Putamen (tissue), 1 donor: ENCODE measurements around the gene PGM1.

Experiments used
- DNase-seq: peaks from one replicate; pipeline ENCODE4 v3.0.0-alpha.2; 2016; ENCODE audit warnings: low spot score

Gene PGM1

DNA sequence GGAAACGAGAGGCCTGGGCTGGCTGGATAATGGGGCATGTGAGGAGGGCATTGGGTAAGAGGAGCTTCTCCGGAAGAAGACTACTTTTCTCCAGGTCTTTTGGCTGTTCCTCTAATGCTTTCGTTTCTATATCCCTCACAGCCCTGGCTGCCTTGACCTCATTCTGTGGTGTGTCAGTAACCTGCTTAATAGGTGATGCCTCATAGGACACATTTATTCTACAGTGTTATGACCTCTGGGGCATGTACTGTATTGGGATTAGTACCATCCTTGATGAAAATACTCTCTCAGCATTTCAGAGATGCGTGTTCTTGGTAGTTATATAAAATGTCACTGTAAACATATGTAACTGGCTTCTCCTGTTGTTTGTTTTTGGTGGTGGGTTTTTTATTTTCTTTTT, 40.1 kb downstream of the PGM1 start:
- no peak for DNase-seq

DNA sequence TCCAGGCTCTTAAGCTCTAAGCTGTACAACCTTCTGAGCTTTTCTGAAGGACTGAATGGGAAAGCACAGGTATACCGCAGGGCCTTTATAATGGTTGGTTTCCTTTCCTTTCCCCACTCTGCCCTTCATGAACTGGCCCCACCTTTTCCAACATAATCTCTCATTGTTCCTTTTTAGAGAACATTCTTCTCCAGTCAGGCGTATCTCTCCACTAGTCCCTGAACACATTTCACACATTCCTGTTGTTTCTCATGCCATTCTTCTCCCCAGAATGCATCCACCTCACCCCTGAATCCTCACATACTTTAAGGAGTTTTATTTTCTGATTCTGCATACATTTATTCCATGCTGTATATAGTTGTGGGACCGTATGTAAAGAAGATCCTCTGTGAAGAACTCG, 41.3 kb downstream of the PGM1 start:
- no peak for DNase-seq

DNA sequence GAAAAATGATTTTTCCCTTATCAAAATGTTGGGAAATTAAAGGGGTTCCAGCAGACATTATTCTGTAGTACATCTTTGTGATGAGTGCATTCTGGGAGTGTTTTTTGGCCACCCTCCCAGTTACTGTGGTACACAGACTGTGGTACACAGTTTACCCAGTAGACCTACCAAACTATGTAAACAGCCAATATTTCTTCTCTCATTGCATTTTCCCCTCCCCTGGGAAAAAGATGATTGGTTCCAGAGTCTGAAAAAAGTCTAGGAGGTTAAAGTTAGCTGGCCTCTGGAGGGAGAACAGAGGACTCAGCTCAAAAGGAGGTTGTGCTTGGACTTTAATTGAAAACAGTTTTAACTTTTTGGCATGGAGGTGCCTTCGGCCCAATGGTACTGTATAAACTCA, 42.5 kb downstream of the PGM1 start:
- no peak for DNase-seq

DNA sequence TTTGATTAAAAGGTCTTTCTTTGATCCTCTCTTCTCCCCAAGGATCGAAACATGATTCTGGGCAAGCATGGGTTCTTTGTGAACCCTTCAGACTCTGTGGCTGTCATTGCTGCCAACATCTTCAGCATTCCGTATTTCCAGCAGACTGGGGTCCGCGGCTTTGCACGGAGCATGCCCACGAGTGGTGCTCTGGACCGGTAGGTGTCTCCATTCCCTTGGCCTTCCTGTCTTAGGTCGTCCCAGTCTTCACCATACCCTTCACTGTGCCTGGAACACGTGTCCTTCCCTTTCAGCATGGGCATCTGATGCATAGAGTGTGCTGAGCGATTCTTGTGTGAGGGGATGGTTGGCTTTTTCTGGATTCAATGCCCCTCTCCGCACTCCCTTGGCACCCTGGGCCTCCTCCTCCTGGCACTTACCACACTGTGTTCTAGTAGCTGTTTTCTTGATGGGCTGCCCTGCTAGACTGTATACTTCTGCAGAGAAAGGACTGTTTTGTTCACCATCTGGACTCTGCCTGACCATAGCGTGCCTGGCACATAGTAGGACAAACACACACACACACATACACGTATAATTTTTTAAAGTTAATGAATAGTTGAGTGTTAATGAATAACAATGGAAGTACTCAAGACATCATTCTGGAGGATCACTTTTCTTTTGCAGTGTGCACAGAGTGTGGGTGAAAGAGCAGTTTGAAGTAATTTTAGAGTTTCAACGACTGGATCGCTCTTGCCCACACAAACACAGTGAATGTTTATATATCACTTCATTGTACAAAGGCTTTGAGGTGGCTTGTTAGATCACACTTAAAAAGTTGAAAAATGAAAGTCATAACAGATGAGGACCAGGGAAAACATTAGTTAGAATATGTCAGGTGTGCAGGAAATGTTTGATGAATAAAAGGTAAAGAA, 43.2 kb downstream of the PGM1 start:
- no peak for DNase-seq

DNA sequence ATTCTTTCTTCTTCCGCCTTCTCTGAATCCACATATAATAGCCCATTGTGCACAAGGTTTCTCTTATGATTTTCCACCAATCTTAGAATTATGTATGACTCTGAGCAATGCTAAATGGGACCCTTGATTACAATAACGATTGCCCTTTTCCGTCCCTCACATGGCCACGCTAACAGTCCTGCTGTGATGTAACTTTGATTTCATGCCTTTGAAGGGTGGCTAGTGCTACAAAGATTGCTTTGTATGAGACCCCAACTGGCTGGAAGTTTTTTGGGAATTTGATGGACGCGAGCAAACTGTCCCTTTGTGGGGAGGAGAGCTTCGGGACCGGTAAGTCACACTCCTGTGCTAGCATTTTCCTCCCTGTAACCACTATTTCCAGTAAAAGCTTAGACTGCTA, 45.3 kb downstream of the PGM1 start:
- DNase-seq: no peak

DNA sequence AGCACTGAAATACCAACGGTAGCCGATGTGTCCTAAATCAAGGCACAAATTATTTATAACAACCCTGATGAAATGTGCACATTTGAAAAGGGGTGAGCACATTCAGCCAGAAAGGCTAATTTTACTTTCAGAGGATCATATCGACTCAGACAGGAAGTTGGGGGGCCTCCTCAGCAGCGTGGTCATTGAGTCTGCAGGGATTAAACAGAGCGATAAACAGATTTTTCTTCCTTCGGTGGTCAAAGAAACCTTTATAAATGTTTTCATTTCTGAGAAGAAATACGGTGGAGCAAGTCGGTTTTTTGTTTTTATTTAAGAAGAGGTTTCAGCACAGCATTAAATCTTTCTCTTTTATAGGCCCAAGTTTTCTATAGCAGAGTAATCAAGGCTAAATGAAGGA, 45.7 kb downstream of the PGM1 start:
- DNase-seq: no peak

DNA sequence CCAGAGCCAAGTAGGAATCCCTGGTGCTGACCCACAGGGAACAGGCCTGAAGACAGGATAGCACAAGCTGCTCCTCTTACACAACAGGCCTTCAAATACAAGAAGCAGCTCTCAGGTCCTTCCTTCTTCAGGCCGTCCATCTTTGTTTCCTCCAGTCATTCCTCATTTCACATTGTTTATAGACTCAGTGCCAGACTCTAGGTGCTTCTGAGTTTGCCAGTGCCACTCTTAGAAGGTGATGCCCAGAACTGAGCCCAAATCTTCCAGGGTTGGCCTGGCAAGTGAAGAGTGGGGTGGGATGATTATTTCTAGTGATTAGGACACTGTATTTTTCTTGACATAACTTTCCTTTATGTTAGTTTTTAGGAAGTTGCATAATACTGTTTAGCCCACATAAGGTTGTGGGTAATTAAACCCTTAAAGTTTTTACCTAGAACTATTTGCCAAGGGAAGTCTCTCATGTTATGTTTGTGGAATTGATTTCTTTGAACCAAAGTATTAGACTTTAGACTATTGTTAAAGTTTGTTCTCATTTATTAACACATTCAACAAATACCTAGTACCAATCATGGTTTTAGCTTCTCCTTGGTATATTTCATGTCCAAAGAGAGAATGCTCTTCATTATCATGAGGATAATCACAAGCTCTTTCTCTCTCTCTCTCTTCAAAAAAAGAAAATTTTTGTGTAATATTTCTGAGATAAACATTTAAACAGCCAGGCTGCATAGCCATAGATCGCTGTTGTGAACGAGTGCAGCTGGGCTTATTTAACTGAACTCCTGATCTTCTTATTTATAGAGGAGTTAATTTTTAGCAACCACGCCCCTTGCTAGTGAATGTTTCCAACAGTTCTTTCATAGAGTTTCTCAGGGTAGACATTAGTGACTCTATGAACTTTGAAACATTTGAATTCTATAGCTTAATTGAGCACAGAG, 47.7 kb downstream of the PGM1 start:
- no peak for DNase-seq

DNA sequence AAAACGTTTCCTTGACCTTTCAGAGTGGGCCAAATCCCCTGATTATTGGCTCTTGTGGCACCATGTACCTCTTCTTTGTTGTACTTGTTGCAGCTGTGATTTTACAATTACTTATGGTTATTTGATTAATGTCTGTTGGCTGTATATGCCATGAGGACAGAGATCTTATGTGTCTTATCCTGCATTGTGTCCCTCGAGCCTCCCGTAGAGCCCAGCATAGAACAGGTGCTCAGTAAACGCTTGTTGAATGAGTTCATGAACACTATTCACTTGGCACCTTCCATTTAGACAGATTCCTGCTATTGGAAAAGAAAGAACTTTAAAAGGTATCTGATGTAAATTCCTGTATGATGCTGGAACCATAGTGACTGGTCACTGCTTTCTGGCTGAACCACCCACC, 48.4 kb downstream of the PGM1 start:
- DNase-seq: no peak

DNA sequence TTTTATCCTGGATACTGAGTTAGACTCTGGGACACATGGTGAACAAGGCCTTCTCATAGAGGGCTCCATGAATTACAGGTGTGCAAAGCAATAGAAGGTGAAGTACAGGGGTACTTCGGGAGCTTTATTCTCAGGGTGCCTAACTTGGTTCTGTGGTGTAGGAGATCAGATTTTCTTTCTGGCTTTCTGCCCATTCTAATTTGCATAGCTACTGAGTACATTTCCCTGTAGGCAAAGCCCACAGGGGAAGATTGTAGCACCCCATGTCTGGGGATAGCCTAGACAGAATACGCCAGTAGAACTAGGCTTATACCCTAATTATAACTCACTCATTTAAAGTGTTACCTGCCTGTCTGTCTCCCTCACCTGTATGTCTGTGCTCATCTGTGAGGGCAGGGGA, 49.7 kb downstream of the PGM1 start:
- DNase-seq: no peak

DNA sequence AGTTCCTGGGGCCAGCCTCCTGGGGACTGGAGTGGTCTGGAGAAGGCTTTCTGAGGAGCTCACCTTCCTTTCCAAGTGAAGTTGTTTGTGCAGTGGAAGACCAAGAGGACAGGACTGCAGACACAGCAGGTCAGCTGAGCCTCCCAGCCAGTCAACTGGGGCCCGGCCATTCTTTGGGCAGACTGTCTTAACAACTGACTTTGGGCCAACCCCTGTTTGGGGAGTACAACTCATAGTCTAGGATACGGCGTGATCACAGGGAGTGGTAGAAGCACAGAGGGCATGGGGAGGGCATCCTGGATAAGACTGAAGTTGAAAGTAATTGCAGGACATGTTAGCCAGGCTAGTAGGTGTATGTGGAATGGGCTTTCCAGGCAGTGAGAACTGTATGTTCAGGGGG, 50.3 kb downstream of the PGM1 start:
- no peak for DNase-seq

DNA sequence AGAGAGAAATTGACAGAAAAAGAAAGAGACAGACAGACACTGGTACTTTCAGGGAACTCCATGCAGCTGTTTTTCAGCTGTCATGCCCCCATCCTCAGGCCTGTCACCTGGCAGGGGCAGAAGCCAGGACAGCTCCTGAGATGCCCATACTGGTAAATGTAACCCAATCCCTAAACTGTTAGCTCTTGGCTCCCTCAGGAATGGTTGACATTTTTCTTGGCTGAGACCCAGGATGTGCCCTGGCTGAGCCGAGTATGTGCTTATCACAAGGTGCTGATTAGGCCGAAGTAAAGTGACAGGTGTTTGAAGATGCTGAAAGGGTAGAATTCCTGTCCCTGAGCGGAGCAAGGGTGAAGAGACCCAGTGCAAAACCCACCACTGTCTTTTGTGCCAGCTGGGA, 50.7 kb downstream of the PGM1 start:
- no peak for DNase-seq

DNA sequence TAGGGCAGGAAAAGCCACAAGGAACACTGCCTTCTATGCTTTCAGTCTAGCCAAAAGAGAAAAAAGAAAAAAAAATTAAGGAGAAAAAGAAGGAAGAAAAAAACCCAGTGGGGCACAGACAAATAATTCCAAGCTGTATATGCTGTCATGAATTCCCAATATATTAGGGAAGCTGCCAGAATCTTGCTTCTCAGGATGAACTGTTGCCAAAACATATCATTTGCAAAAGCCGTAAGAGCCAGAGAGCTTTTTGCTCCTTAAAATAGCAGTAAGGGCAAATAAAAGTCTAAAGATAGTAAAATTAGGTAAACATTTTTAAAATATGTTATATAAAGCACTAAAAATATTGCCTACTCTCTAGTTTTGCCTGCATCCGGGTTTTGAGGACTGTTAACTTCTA, 52.1 kb downstream of the PGM1 start:
- DNase-seq: no peak

DNA sequence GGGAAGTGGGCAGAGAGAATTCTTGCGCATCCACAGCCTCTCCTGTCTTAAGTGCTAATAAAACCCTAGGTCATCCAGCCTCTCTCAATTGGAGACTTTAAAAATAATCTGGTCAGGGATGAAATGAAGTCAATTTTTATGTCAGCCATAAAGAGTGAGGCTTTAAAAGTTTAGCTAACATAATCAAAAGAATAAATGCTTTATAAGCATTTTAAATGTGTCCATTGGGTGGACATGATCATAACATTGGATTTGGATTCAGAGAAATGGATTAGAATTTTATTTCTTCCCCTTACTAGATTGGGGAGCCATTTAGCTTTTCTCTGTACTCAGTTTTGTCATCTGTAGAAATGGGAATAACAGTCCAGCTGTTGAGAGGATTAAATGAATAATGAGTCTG, 55.5 kb downstream of the PGM1 start:
- DNase-seq: no peak

DNA sequence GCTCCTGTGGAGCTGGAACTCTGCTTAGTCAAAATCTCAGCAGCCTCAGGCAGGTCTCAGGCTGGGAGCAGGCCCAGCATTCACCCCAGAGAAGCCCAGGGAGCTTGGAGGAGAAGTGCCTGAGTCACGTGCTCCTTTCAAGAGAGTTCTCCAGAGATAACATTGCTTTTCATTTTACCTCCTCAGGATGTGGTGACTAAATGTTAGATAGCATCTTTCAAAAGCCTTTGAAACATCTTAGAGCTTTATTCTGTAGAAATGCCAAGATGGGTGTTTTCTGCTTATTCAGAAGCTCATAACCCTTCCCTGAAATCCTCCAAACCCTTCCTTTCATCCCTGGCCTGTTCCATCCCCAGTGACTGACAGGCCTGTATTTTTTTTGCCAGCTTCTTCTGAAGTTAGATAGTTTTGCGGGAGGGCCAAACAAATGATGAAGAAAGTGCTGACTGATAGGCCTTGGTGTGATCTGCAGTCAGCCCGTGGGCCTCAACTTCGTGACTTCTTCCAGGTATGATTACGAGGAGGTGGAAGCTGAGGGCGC, 58.0 kb downstream of the PGM1 start:
- no peak for DNase-seq

DNA sequence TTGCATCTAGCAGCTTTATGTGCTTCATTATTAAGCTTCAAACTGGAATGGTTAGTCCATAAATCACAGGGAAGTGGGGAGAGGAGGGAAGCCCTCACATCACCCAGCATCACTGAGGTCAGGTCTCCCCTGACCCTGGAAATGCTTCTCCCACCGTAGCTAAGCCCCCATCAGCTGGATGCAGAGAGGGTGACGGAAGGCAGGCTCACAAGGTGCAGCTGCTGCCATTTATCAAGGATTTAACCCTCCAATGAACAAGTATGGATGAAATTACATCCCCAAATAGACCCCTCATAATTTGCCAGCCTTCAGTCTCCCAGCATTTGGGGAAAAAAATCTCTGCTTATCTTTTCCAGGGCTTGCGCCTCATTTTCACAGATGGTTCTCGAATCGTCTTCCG, 60.8 kb downstream of the PGM1 start:
- DNase-seq: no peak

DNA sequence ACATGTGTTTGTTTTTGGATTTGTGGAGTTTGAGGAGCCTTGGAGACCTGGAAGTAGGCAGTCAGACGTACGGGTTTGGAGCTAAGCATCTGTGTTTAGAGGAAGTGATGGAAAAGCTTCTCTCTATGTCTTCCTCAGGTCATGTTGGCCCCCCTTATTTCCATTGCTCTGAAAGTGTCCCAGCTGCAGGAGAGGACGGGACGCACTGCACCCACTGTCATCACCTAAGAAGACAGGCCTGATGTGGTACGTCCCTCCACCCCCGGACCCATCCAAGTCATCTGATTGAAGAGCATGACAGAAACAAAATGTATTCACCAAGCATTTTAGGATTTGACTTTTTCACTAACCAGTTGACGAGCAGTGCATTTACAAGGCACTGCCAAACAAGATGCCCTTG, 66.2 kb downstream of the PGM1 start:
- DNase-seq: no peak

DNA sequence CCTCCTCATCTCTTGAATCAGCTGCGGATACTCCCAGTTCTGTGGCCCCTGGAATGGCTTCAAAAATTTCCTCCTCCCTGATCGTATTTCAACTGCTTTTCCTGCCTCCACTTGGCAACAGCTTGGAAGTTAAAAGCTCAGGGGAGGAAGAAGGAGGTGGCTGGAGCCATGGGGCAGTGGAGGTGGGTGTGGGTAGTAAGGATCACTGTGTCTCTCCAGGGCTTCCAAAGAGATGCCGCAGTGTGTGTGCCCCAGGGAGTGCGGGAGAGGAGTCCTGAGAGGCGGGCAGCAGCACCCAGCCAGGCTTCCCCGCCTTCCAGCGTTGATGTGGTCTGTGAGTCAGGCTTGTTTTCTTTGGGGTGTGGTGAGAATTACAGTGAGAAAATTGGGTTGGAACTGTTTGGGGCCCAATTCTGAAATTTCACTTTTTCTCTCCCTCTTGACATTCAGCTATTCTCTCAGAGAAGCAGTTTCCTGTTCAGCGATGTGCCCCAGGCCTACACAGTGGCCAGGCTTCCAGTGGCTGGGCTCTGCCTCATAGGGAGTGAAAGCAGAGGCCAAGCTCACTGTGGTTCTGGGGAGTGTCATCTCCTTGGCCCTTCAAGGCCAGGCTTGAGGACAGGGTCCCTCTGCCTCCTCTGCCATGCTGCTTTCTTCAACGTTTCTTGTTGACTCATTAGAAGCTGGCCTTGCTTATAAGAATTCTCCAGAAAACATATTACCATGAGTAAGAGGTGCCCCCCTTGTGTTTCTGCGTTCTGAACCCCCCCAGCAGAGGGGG, 69.0 kb downstream of the PGM1 start:
- no peak for DNase-seq

DNA sequence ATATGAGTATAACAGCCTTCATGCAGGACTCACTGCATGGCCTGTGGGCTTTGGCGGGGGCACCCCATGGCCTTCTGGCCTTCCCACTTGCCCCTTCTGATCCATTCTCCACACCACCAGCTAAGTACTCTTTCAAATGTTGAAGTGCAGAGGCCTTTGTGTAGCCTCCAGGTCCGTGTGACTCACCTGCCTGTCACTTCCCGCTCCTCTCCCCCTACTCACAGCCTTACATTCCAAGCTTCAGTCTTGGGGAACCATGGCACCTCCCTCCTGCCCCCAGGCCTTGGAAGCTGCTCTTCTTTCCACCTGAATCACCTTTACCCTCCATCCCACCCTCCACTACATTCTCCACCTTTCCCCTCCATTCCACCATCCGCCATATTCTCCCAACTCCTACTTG, 69.6 kb downstream of the PGM1 start:
- DNase-seq: no peak

DNA sequence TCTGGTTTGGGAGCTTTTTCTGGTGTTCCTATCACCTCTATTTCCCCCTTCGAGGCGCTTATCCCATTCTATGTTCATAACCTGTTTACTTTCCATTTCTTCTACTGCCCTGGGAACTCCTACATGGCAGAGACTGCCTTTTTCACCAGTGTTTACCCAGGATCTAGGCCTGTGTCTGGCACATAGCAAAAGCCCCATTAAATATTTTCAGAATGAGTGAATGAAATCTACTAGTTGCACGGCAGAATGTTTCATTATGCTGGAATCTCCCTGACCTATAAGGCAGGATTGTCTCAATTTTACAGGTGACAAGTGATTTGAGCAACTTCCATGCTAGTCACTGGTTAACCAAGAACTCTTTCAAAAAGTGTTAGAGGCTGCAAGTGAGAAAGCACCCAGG, 70.1 kb downstream of the PGM1 start:
- DNase-seq: no peak

DNA sequence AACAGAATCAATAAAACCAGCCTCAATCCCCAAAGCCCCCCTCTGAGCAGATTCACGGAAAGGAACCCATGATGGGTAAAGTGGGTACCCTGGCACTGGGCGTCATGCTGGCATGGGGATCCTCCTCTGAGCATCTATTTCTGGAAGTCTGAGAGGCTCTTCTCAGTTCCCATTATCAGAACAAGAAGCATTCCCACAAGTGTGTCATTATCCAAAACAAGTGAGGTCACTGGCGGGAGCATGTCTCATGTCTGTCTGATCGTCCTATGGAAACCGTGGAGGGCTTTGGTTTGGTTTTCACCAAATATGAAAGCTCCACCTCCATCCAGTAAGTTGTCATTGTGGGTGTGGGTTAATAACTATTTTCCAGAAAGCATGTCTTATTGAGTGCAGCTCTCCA, 70.7 kb downstream of the PGM1 start:
- DNase-seq: no peak

DNA sequence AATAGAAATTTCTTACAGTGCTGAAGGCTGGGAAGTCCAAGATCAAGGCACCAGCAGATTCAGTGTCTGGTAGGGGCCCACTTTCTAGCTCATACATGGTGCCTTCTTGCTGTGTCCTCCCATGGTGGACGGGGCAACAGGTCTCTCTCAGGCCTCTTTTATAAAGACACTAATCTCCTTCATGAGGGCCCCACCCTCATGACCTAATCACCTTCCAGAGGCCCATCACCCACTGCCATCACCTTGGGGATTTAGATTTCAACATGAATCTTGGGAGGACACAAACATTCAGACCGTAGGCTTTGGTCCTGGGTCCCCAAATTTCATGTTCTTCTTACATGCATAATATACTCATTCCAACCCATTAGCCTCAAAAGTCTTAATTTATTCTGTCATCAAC, 71.5 kb downstream of the PGM1 start:
- DNase-seq: no peak

DNA sequence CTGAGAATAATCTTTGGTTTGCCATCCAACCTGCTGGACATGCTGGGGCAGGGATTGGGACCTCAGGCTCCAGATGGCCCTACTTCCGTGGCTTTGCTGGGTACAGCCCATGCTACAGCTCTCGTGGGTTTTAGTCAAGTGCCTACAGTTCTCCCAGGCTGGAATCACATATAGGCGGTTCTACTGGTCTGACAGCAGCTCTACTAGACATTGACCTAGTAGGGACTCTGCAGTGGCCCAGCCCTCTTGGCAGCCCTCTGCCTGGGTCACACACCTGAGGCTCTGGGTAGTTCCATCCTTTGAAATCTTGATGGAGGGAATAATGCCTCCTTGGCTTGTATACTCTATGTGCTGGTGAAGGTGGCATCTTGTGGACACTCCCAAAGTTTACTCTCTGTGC, 72.2 kb downstream of the PGM1 start:
- no peak for DNase-seq
